ENCODE measurements around the gene MIDN. TPM values are rescaled to one million over a fixed set of nuclear protein-coding genes. Genes with fewer than 3 reads are reported as not detected.

The MIDN gene
- total and polyA plus RNA-seq, 10 of the 15 experiments (the other 5 are each of a cell fraction or from before 2014, with no cell fraction given): 0.38 to 51.5 (median 7.2) TPM

GRCh38 chr19:1261538-1261797, 13.1 kb downstream of the MIDN start:
- ChIA-PET SMC1A (ENCODE audit: uncharacterized antibody, unreplicated experiment) (interaction anchor here (1.0 to 1.8 kb wide), 3 partner anchors 8 to 213 kb away, joined by 3 to 6 read pairs (median 5); no protein-coding TSS in a partner anchor), RAD21 (ENCODE audit: unreplicated experiment) (interaction anchor here (3.8 kb wide), 1 partner anchor 17 kb away, joined by 24 read pairs; no protein-coding TSS in a partner anchor), POLR2A (interaction anchor here (0.8 to 3.6 kb wide), 4 partner anchors 9 to 14 kb away, joined by 4 to 29 read pairs (median 7); partner anchors contain the start of gene FAM174C), CTCF (interaction anchor here (1.5 to 2.5 kb wide), 2 partner anchors 8 to 17 kb away, joined by 11 to 16 read pairs; no protein-coding TSS in a partner anchor)
- in situ Hi-C loops (cut with MboI): loop anchor here (10.0 kb wide), 1 partner anchor 823 kb away; no protein-coding TSS in a partner anchor
- peaks cover 0 to 7% of the 10 kb centered on the region in 2 experiments; a peak in 3 of 4 replicates for H3K36me3 ChIP-seq (ENCODE audit: control insufficient read depth in 2 of 2, insufficient read depth in 2 of 2, low read length in 1 of 2)
- no peaks in the 10 kb centered on the region for H3K9me3 ChIP-seq (replicated peaks; ENCODE audit: control insufficient read depth, insufficient read depth, low read length)
- no peaks in the 10 kb centered on the region for H3K27me3 ChIP-seq (replicated peaks in 1 of 2; ENCODE audit: control insufficient read depth in 2 of 2, insufficient read depth in 2 of 2, low read length in 1 of 2)
- peaks cover 35% of the 10 kb centered on the region for H3K79me2 ChIP-seq (ENCODE audit: control insufficient read depth, insufficient read depth, low read length)
- BruUV-seq (replicated peaks): no TSS peak
- intact Hi-C loops (cut with micrococcal nuclease; ENCODE audit: unreplicated experiment): no loop called here
- ATAC-seq (no peak), DNase-seq (ENCODE audit: low read depth, low spot score) (no peak), FAIRE-seq (no peak)
- peaks cover 58% of the 10 kb centered on the region for H3K4me1 ChIP-seq (ENCODE audit: control insufficient read depth, insufficient read depth, low read length)
- under 1% methylated on average over 14 of the region's 14 CpGs for WGBS (ENCODE audit: insufficient coverage, insufficient replicate concordance, low lambda C conversion rate, missing lambda C conversion rate)
- no peak overlapping the region; the same call in 1 of the 2 replicates for H2AFZ ChIP-seq (ENCODE audit: control insufficient read depth, low read depth, low read length)
- H3K4me2 ChIP-seq (ENCODE audit: control insufficient read depth, insufficient read depth): peak overlapping the region; percentile 97
- peak overlapping the region; percentile 77 for H3K9ac ChIP-seq (ENCODE audit: control insufficient read depth, insufficient read depth, low read length)
- H3K27ac ChIP-seq (ENCODE audit: control insufficient read depth, insufficient read depth): peak overlapping the region; percentile 91
- peak overlapping the region; percentile 92 for H3K4me3 ChIP-seq
- H4K20me1 ChIP-seq (ENCODE audit: control insufficient read depth, insufficient read depth): no peaks in the 10 kb centered on the region
- TF ChIP-seq ATF7 (IDR thresholded peaks at IDR 0.05; ENCODE audit: low read depth): 0 out of 2 replicates have a peak, but pooled peaks have one; percentile 10
- TF ChIP-seq ZBED1 (IDR thresholded peaks at IDR 0.05; ENCODE audit: borderline replicate concordance): no peak
- no peak for TF ChIP-seq ETV6 (conservative IDR thresholded peaks at IDR 0.05 in 1 of 2, IDR thresholded peaks at IDR 0.05 in 1 of 2; ENCODE audit: borderline replicate concordance in 1 of 2, low read depth in 1 of 2)
- TF ChIP-seq MAX (IDR thresholded peaks at IDR 0.05; ENCODE audit: low read depth, low read length): no peak
- TF ChIP-seq NKRF (conservative IDR thresholded peaks at IDR 0.05): no peak
- no peak for TF ChIP-seq ATF3 (IDR thresholded peaks at IDR 0.05; ENCODE audit: borderline replicate concordance, extremely low read depth, low read depth, low read length)
- no peak for TF ChIP-seq DPF2 (IDR thresholded peaks at IDR 0.05)
- TF ChIP-seq GATAD2B (conservative IDR thresholded peaks at IDR 0.05; ENCODE audit: low read depth): no peak
- no peak for TF ChIP-seq ASH2L (IDR thresholded peaks at IDR 0.05; ENCODE audit: borderline replicate concordance, low read depth)
- TF ChIP-seq YY1 (IDR thresholded peaks at IDR 0.05; ENCODE audit: low read depth, low read length): no peak
- TF ChIP-seq NBN (IDR thresholded peaks at IDR 0.05): peak; percentile 75; the same call in 1 of the 2 replicates
- no peak for TF ChIP-seq TCF12 (IDR thresholded peaks at IDR 0.05; ENCODE audit: low read depth, low read length)
- TF ChIP-seq CHD2 (IDR thresholded peaks at IDR 0.05; ENCODE audit: borderline replicate concordance, low read depth, low read length): no peak
- TF ChIP-seq MLLT1 (IDR thresholded peaks at IDR 0.05): peak; percentile 89
- TF ChIP-seq CTCF (IDR thresholded peaks at IDR 0.05 in 2 of 3, conservative IDR thresholded peaks at IDR 0.05 in 1 of 3; ENCODE audit: control insufficient read depth in 2 of 3, extremely low read depth in 1 of 3, insufficient read depth in 1 of 3, low read depth in 3 of 3, low read length in 3 of 3): peak in 1 of 3 experiments; percentile 21; a peak in 1 of 6 replicates
- TF ChIP-seq SREBF1 (IDR thresholded peaks at IDR 0.05; ENCODE audit: low read length): no peak
- no peak for TF ChIP-seq ATF2 (IDR thresholded peaks at IDR 0.05; ENCODE audit: low read length)

Measured in GM12878 (cell line).